H1 (cell line): Measurements from ENCODE around the gene PRR5L. TPM values are rescaled to one million over a fixed set of nuclear protein-coding genes. Genes with fewer than 3 reads are reported as not detected.

Experiments used
- BRCA1 ChIP-seq: IDR thresholded peaks from 2 replicates; pipeline ENCODE4 v1.6.1; 2012; ENCODE audit warnings: low read depth, low read length, improper control_type of control experiment
- CBX8 ChIP-seq: fragments of 300-800, 300-1000 bp; sonication (generic); IDR thresholded peaks from 2 replicates; pipeline ENCODE4 v1.7.1; 2016; ENCODE audit warnings: low read depth, low read length, borderline replicate concordance
- CTBP2 ChIP-seq: IDR thresholded peaks from 2 replicates; pipeline ENCODE4 v1.7.0; 2011; ENCODE audit warnings: borderline replicate concordance, mild to moderate bottlenecking, moderate library complexity, mixed read lengths, low read length; ENCODE audit not compliant: insufficient read depth, insufficient read length
- EZH2 ChIP-seq: fragments of 200-600 bp; sonication (generic); IDR thresholded peaks from 2 replicates; pipeline ENCODE4 v1.7.1; 2012; ENCODE audit warnings: low read depth, mild to moderate bottlenecking, moderate library complexity, low read length, inconsistent platforms; ENCODE audit not compliant: severe bottlenecking
- GABPA ChIP-seq: IDR thresholded peaks from 2 replicates; pipeline ENCODE4 v1.6.1; 2011; ENCODE audit warnings: mild to moderate bottlenecking, low read length, moderate library complexity, borderline replicate concordance; ENCODE audit not compliant: insufficient read depth
- JUND ChIP-seq: IDR thresholded peaks from 2 replicates; pipeline ENCODE4 v1.6.1; 2011; ENCODE audit warnings: mild to moderate bottlenecking, improper control_type of control experiment, low read length
- KDM4A ChIP-seq: IDR thresholded peaks from one replicate; pipeline ENCODE4 v1.7.1; 2012; ENCODE audit warnings: low read depth, mild to moderate bottlenecking, moderate library complexity, low read length, inconsistent platforms; ENCODE audit not compliant: severe bottlenecking
- NRF1 ChIP-seq: IDR thresholded peaks from 2 replicates; pipeline ENCODE4 v1.6.1; 2011; ENCODE audit warnings: mild to moderate bottlenecking, low read depth, low read length, improper control_type of control experiment
- POLR2A ChIP-seq, 2 experiments: IDR thresholded peaks; 1 replicate in 1 of 2; 2 replicates in 1 of 2; pipeline ENCODE4 v1.6.1; 2011; ENCODE audit warnings: low read depth in 2 of 2, low read length in 2 of 2, mild to moderate bottlenecking in 2 of 2; ENCODE audit errors: control extremely low read depth in 1 of 2
- RAD21 ChIP-seq, 2 experiments: IDR thresholded peaks in 1 of 2; conservative IDR thresholded peaks in 1 of 2; 2 replicates each; pipeline ENCODE4 v1.6.1; 2011; ENCODE audit warnings: low read depth in 2 of 2, low read length in 2 of 2, improper control_type of control experiment in 1 of 2, inconsistent platforms in 1 of 2, mild to moderate bottlenecking in 1 of 2, moderate library complexity in 1 of 2
- SUZ12 ChIP-seq: fragments of 200-600 bp; sonication (generic); IDR thresholded peaks from 2 replicates; pipeline ENCODE4 v1.6.1; 2012; ENCODE audit warnings: mild to moderate bottlenecking, inconsistent platforms, low read length, moderate library complexity, mixed read lengths
- TAF1 ChIP-seq: IDR thresholded peaks from 2 replicates; pipeline ENCODE4 v1.6.1; 2011; ENCODE audit warnings: mild to moderate bottlenecking, low read depth, low read length
- TBP ChIP-seq: IDR thresholded peaks from 2 replicates; pipeline ENCODE4 v1.6.1; 2011; ENCODE audit warnings: low read depth, low read length, improper control_type of control experiment
- TEAD4 ChIP-seq: IDR thresholded peaks from 2 replicates; pipeline ENCODE4 v1.6.1; 2012; ENCODE audit warnings: low read depth, low read length, inconsistent platforms, mixed read lengths
- ZNF274 ChIP-seq: IDR thresholded peaks from 2 replicates; pipeline ENCODE4 v1.7.0; 2012; ENCODE audit warnings: low read length, borderline replicate concordance; ENCODE audit errors: extremely low read depth
- polyA plus RNA-seq, 7 experiments: library from polyadenylated mRNA; depleted of rRNA in 3 of 7; stranded (reverse) in 5 of 7; unstranded in 2 of 7; fragments of >200 nt in 5 of 7; fragments of 200-250 nt in 2 of 7; gene quantifications; 1 replicate in 5 of 7; 2 replicates in 1 of 7; 4 replicates in 1 of 7; pipeline versions ENCODE4 v1.2.1 to v1.2.3, GENCODE V29; 2011 to 2013; ENCODE audit warnings: missing spikeins in 2 of 7, mixed read lengths in 2 of 7
- total RNA-seq: library from RNA; stranded (reverse); fragmentation: NEBNext Ultra II Directional; extraction: Animal tissue kit (Norgen Biotek cat#: 25700); gene quantifications from 2 replicates; pipeline ENCODE4 v1.2.1, GENCODE V29; 2021
- TF ChIP-seq, protein P1 (sequence below): IDR thresholded peaks from 2 replicates; pipeline ENCODE4 v1.6.1; 2011; ENCODE audit warnings: low read length, improper control_type of control experiment
- TF ChIP-seq, protein P2 (sequence below): IDR thresholded peaks from 2 replicates; pipeline ENCODE4 v1.6.1; 2012; ENCODE audit warnings: inconsistent platforms
- TF ChIP-seq, protein P3 (sequence below): IDR thresholded peaks from 2 replicates; pipeline ENCODE4 v1.6.1; 2012; ENCODE audit warnings: inconsistent platforms

The PRR5L gene
- total and polyA plus RNA-seq, 2 of the 8 experiments (the other 6 are each of a cell fraction or from before 2014, with no cell fraction given): 6.6 to 10.1 TPM

DNA sequence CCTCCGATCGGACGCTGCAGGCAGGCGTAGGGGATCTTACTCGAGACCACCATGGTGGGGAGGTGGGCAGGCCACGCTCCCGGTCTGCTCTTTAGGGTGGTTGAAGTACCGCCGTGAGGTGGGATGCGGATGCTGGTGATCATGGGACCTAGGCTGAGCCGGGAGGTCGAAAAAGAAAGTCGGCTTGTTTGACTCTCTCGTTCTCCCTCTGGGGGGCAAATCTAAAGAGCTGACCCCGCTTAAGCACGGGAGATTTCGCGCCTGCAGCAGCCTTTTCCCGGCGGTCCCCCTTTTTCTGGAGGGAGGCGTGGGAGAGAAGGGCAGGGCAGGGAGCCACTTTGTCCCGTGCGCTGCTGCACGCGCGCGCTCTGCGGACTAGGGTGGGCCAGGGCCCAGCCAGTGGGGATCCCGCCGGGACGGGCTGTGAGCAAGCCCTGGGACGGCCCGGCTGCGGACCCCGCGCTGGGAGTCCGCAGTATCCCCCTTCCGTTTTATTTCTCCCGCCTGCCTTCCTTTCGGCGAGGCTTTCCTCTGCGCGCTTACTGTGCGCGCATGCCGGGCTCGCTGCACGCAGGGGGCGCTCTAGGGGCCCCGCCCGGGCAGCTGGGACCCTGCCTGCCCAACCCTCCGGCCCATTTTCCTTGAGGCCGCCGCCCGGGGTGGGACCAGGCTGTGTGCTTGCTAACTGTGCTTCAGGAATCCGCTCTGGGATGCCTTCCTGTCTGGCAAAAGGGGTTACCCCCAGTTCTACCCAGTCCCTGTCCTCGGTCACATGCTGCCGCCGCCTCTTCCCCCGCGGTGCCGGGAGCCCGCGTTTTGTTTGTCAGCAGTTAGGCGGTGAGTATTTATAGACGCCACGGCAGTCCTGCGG is 81.0 kb downstream of the PRR5L start (continued):
- peak; percentile 26 to 47 for TF ChIP-seq RAD21 (IDR thresholded peaks at IDR 0.05 in 1 of 2, conservative IDR thresholded peaks at IDR 0.05 in 1 of 2; ENCODE audit: low read depth in 2 of 2, low read length in 2 of 2)
- TF ChIP-seq GABPA: no peak
- TF ChIP-seq TBP: 0 out of 2 replicates have a peak, but pooled peaks have one; percentile 37
- TF ChIP-seq TAF1: peak; percentile 51; the same call in 1 of the 2 replicates
- no peak for TF ChIP-seq CTBP2
- TF ChIP-seq NRF1: no peak
- no peak for TF ChIP-seq BRCA1
- peak in 1 of 2 experiments; percentile 18; a peak in 1 of 3 replicates for TF ChIP-seq POLR2A (IDR thresholded peaks at IDR 0.05; ENCODE audit: control extremely low read depth in 1 of 2, low read depth in 2 of 2, low read length in 2 of 2)
- TF ChIP-seq, protein P1, sequence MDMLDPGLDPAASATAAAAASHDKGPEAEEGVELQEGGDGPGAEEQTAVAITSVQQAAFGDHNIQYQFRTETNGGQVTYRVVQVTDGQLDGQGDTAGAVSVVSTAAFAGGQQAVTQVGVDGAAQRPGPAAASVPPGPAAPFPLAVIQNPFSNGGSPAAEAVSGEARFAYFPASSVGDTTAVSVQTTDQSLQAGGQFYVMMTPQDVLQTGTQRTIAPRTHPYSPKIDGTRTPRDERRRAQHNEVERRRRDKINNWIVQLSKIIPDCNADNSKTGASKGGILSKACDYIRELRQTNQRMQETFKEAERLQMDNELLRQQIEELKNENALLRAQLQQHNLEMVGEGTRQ: peak; percentile 42; the same call in 1 of the 2 replicates
- TF ChIP-seq EZH2: peak; percentile 59
- no peak for TF ChIP-seq ZNF274
- 0 out of 2 replicates have a peak, but pooled peaks have one; percentile 5 for TF ChIP-seq TEAD4
- TF ChIP-seq SUZ12: peak; percentile 35; the same call in 1 of the 2 replicates
- no peak for TF ChIP-seq JUND
- TF ChIP-seq, protein P2, sequence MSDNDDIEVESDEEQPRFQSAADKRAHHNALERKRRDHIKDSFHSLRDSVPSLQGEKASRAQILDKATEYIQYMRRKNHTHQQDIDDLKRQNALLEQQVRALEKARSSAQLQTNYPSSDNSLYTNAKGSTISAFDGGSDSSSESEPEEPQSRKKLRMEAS: peak; percentile 66
- TF ChIP-seq CBX8: no peak
- TF ChIP-seq, protein P3, sequence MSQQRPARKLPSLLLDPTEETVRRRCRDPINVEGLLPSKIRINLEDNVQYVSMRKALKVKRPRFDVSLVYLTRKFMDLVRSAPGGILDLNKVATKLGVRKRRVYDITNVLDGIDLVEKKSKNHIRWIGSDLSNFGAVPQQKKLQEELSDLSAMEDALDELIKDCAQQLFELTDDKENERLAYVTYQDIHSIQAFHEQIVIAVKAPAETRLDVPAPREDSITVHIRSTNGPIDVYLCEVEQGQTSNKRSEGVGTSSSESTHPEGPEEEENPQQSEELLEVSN: peak; percentile 88
- peak; percentile 58 for TF ChIP-seq KDM4A
- TF ChIP-seq, all 59 proteins: peak for 15
